Cerebellar nuclear complex (tissue), 1 donor: Measurements from ENCODE around the gene GNS.
"Not testable (repeated sequence)": the region's sequence is repeated elsewhere in the genome, so short reads cannot be mapped to it uniquely, and the experiment has no call there.

Source experiments
- DNase-seq, 2 experiments: peaks; one replicate each; lab custom pipeline; 2025; lab: John Stamatoyannopoulos, UW

Gene GNS

GRCh38 chr12:64759035-64759894, at the start of gene GNS:
Gene GNS, minus strand, starts transcription at chr12:64759406. Its CDS starts 130 bp downstream, at chr12:64759276.
- DNase-seq, result peak; percentile 76 to 78

GRCh38 chr12:64808110-64808509, 48.9 kb upstream of the GNS start:
- DNase-seq, result no peak

- DNase-seq, result no peak
Measured at GRCh38 chr12:64806593-64807460, 47.6 kb upstream of the GNS start.

GRCh38 chr12:64806173-64806572, 47.0 kb upstream of the GNS start:
- DNase-seq, result no peak

- not testable (repeated sequence) for DNase-seq
Measured at GRCh38 chr12:64802180-64802775, 43.1 kb upstream of the GNS start.

- DNase-seq, result no peak
Measured at GRCh38 chr12:64801381-64801780, 42.2 kb upstream of the GNS start.

- DNase-seq, result no peak
Measured at GRCh38 chr12:64800640-64801039, 41.4 kb upstream of the GNS start.

- no peak for DNase-seq
Measured at GRCh38 chr12:64798165-64798564, 39.0 kb upstream of the GNS start.

GRCh38 chr12:64797156-64797555, 38.0 kb upstream of the GNS start:
- no peak for DNase-seq

GRCh38 chr12:64796205-64796845, 37.1 kb upstream of the GNS start:
- no peak for DNase-seq

- no peak for DNase-seq
Measured at GRCh38 chr12:64794305-64794704, 35.1 kb upstream of the GNS start.

- no peak for DNase-seq
Measured at GRCh38 chr12:64793610-64794009, 34.4 kb upstream of the GNS start.

GRCh38 chr12:64792128-64792527, 32.9 kb upstream of the GNS start:
- DNase-seq, result no peak

GRCh38 chr12:64791036-64791435, 31.8 kb upstream of the GNS start:
- no peak for DNase-seq

GRCh38 chr12:64790166-64790565, 31.0 kb upstream of the GNS start:
- no peak for DNase-seq

GRCh38 chr12:64785838-64786237, 26.6 kb upstream of the GNS start:
- DNase-seq, result no peak

- no peak for DNase-seq
Measured at GRCh38 chr12:64782191-64782876, 23.1 kb upstream of the GNS start.

GRCh38 chr12:64781280-64782190, 22.3 kb upstream of the GNS start:
- DNase-seq, result no peak

- no peak for DNase-seq
Measured at GRCh38 chr12:64780531-64781279, 21.5 kb upstream of the GNS start.

- DNase-seq, result no peak
Measured at GRCh38 chr12:64780132-64780530, 20.9 kb upstream of the GNS start.
